Panc1 (cell line): Measurements from ENCODE around the gene PGC. TPM values are rescaled to one million over a fixed set of nuclear protein-coding genes. Genes with fewer than 3 reads are reported as not detected.

Experiments used
- ATAC-seq: fragments of 200-7000 bp; cut with Tn5 transposase; 2 replicates; pipeline ENCODE4 v1.9.1; 2020; ENCODE audit warnings: mild to moderate bottlenecking, moderate library complexity
- BruUV-seq: library from RNA; stranded (reverse); fragments of 400-500 nt; replicated peaks from 2 replicates; lab custom pipeline; 2021; lab: Mats Ljungman, UMichigan
- CTCF ChIA-PET: fragments of 300-600 bp; sonication (Branson Sonifier 250); formaldehyde crosslinking; loops from one replicate; lab custom pipeline; 2022; ENCODE audit warnings: antibody characterized with exemption; lab: Charles Lee
- POLR2A ChIA-PET: fragments of 300-600 bp; sonication (Branson Sonifier 250); formaldehyde crosslinking; loops from one replicate; lab custom pipeline; 2022; ENCODE audit warnings: antibody characterized with exemption; lab: Charles Lee
- DNase-seq: peaks from one replicate; pipeline ENCODE4 v3.0.0-alpha.2; 2010; ENCODE audit warnings: low read depth, low spot score
- H3K27ac ChIP-seq: 2 replicates; pipeline ENCODE4 v1.5.1; 2011; ENCODE audit warnings: mild to moderate bottlenecking, low read length, inconsistent platforms
- H3K27me3 ChIP-seq: fragments of 200-500 bp; sonication (Bioruptor generic); 2 replicates; pipeline ENCODE4 v1.6.0; 2014; ENCODE audit warnings: low read length, inconsistent platforms; ENCODE audit not compliant: control insufficient read depth, insufficient read depth
- H3K36me3 ChIP-seq: fragments of 200-500 bp; sonication (Bioruptor generic); 2 replicates; pipeline ENCODE4 v1.5.1; 2014; ENCODE audit warnings: inconsistent platforms, mild to moderate bottlenecking, low read length, moderate library complexity; ENCODE audit not compliant: control insufficient read depth, insufficient read depth
- H3K4me1 ChIP-seq: 2 replicates; pipeline ENCODE4 v1.5.1; 2011; ENCODE audit warnings: inconsistent platforms, mild to moderate bottlenecking, low read length, moderate library complexity; ENCODE audit not compliant: control insufficient read depth, insufficient read depth
- H3K4me3 ChIP-seq, 2 experiments: 2 replicates each; pipeline ENCODE4 v1.5.1; 2011 to 2012; ENCODE audit warnings: low read depth in 2 of 2, low read length in 2 of 2, mild to moderate bottlenecking in 2 of 2, inconsistent platforms in 1 of 2, moderate library complexity in 1 of 2
- H3K9me3 ChIP-seq: fragments of 200-500 bp; sonication (Bioruptor generic); 2 replicates; pipeline ENCODE4 v1.5.1; 2014; ENCODE audit warnings: low read depth, mild to moderate bottlenecking, inconsistent platforms, low read length, moderate library complexity; ENCODE audit not compliant: control insufficient read depth, insufficient read depth
- CTCF ChIP-seq: fragments of 450-650 bp; IDR thresholded peaks from 2 replicates; pipeline ENCODE4 v1.5.1; 2017; ENCODE audit warnings: mild to moderate bottlenecking
- POLR2AphosphoS5 ChIP-seq: IDR thresholded peaks from 2 replicates; pipeline ENCODE4 v1.6.1; 2012; ENCODE audit warnings: mild to moderate bottlenecking, low read depth, low read length, moderate library complexity
- SIN3A ChIP-seq: IDR thresholded peaks from 2 replicates; pipeline ENCODE4 v1.6.1; 2012; ENCODE audit warnings: low read depth, mild to moderate bottlenecking, low read length, moderate library complexity, borderline replicate concordance; ENCODE audit not compliant: insufficient read depth
- TCF7L2 ChIP-seq: IDR thresholded peaks from 2 replicates; pipeline ENCODE4 v1.6.1; 2011; ENCODE audit warnings: mild to moderate bottlenecking, low read depth, low read length, inconsistent platforms
- in situ Hi-C: cut with HindIII; loops from 2 replicates; pipeline ENCODE4 v1.10.0; 2016; ENCODE audit warnings: low sequenced_read_pairs, low pct_unique_long_range_greater_than_20kb
- intact Hi-C: fragments of 100-400 bp; cut with micrococcal nuclease; formaldehyde crosslinking; loops from one replicate; pipeline ENCODE4 v1.10.0; 2022; ENCODE audit not compliant: unreplicated experiment
- total RNA-seq: library from RNA; stranded (reverse); gene quantifications from one replicate; pipeline ENCODE4 v1.2.1, GENCODE V29; 2021; ENCODE audit not compliant: unreplicated experiment
- TF ChIP-seq, protein P1 (sequence below), 2 experiments: IDR thresholded peaks; 2 replicates each; pipeline ENCODE4 v1.6.1; 2011 to 2012; ENCODE audit warnings: low read depth in 2 of 2, control low read depth in 1 of 2, low read length in 1 of 2, mild to moderate bottlenecking in 1 of 2, moderate library complexity in 1 of 2; ENCODE audit not compliant: insufficient read depth in 1 of 2

Gene PGC
- total RNA-seq, 1 experiment from 2014 or later = 0.18 TPM

- Histone ChIP-seq H3K4me1 (peaks cover 33% of the 10 kb centered on the region), H3K9me3 (no peaks in the 10 kb centered on the region), H3K27ac (no peak overlapping the region), H3K36me3 (no peaks in the 10 kb centered on the region), H3K27me3 (no peaks in the 10 kb centered on the region), H3K4me3 (no peak overlapping the region)
- intact Hi-C loops (no loop called here), in situ Hi-C loops (no loop called here)
- ATAC-seq (no peak), DNase-seq (no peak)
- BruUV-seq = no TSS peak
- no peak for TF ChIP-seq TCF7L2
- no peak for TF ChIP-seq CTCF
- TF ChIP-seq SIN3A = no peak
- ChIA-PET POLR2A (no interaction called here), CTCF (interaction anchor here (0.6 to 0.7 kb wide), 2 partner anchors 233 to 300 kb away, joined by 3 to 4 read pairs; no protein-coding TSS in a partner anchor)
Observed at GRCh38 chr6:41717392-41717736, 29.8 kb downstream of the PGC start.

GRCh38 chr6:41716516-41717391, 30.4 kb downstream of the PGC start:
- Histone ChIP-seq H3K27me3 (no peaks in the 10 kb centered on the region), H3K4me3 (no peak overlapping the region), H3K4me1 (peaks cover 33% of the 10 kb centered on the region), H3K27ac (no peak overlapping the region), H3K9me3 (no peaks in the 10 kb centered on the region), H3K36me3 (no peaks in the 10 kb centered on the region)
- ChIA-PET POLR2A (no interaction called here), CTCF (interaction anchor here (0.6 to 0.7 kb wide), 2 partner anchors 10 to 232 kb away, joined by 4 to 9 read pairs; no protein-coding TSS in a partner anchor)
- TF ChIP-seq SIN3A = no peak
- no peak for TF ChIP-seq POLR2AphosphoS5
- TF ChIP-seq, protein P1, sequence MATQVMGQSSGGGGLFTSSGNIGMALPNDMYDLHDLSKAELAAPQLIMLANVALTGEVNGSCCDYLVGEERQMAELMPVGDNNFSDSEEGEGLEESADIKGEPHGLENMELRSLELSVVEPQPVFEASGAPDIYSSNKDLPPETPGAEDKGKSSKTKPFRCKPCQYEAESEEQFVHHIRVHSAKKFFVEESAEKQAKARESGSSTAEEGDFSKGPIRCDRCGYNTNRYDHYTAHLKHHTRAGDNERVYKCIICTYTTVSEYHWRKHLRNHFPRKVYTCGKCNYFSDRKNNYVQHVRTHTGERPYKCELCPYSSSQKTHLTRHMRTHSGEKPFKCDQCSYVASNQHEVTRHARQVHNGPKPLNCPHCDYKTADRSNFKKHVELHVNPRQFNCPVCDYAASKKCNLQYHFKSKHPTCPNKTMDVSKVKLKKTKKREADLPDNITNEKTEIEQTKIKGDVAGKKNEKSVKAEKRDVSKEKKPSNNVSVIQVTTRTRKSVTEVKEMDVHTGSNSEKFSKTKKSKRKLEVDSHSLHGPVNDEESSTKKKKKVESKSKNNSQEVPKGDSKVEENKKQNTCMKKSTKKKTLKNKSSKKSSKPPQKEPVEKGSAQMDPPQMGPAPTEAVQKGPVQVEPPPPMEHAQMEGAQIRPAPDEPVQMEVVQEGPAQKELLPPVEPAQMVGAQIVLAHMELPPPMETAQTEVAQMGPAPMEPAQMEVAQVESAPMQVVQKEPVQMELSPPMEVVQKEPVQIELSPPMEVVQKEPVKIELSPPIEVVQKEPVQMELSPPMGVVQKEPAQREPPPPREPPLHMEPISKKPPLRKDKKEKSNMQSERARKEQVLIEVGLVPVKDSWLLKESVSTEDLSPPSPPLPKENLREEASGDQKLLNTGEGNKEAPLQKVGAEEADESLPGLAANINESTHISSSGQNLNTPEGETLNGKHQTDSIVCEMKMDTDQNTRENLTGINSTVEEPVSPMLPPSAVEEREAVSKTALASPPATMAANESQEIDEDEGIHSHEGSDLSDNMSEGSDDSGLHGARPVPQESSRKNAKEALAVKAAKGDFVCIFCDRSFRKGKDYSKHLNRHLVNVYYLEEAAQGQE (IDR thresholded peaks at IDR 0.05; ENCODE audit: insufficient read depth in 1 of 2, low read depth in 2 of 2, low read length in 1 of 2) = no peak
- TF ChIP-seq CTCF = no peak
- no peak for TF ChIP-seq TCF7L2
- intact Hi-C loops (no loop called here), in situ Hi-C loops (no loop called here)
- no peak for ATAC-seq
- BruUV-seq = no TSS peak
- DNase-seq = no peak
